Neuronal stem cell (in vitro differentiated cells): ENCODE data around the gene ARMH2.
"Not testable (repeated sequence)": the region's sequence is repeated elsewhere in the genome, so short reads cannot be mapped to it uniquely, and the experiment has no call there.

Experiments used
- DNase-seq: peaks from one replicate; pipeline ENCODE4 v3.0.0-alpha.2; 2013; ENCODE audit warnings: low spot score
- H2AFZ ChIP-seq: one replicate; pipeline ENCODE4 v1.6.1; 2013; ENCODE audit warnings: mild to moderate bottlenecking, low read length, inconsistent platforms
- H2AK5ac ChIP-seq: 2 replicates; pipeline ENCODE4 v1.6.1; 2013; ENCODE audit warnings: low read depth, mild to moderate bottlenecking, inconsistent platforms, low read length, moderate library complexity, mixed read lengths
- H2BK120ac ChIP-seq: 2 replicates; pipeline ENCODE4 v1.6.1; 2013; ENCODE audit warnings: low read depth, mild to moderate bottlenecking, inconsistent platforms, low read length, moderate library complexity, mixed read lengths
- H2BK12ac ChIP-seq: one replicate; pipeline ENCODE4 v1.6.1; 2013; ENCODE audit warnings: low read length, inconsistent platforms
- H2BK15ac ChIP-seq: 2 replicates; pipeline ENCODE4 v1.6.1; 2013; ENCODE audit warnings: mild to moderate bottlenecking, low read length, inconsistent platforms, mixed read lengths
- H2BK5ac ChIP-seq: one replicate; pipeline ENCODE4 v1.6.1; 2013; ENCODE audit warnings: inconsistent platforms, mild to moderate bottlenecking, low read length, moderate library complexity
- H3K14ac ChIP-seq: one replicate; pipeline ENCODE4 v1.6.1; 2013; ENCODE audit warnings: low read length, inconsistent platforms
- H3K18ac ChIP-seq: 2 replicates; pipeline ENCODE4 v1.6.1; 2013; ENCODE audit warnings: low read length, inconsistent platforms
- H3K23ac ChIP-seq: 2 replicates; pipeline ENCODE4 v1.6.1; 2013; ENCODE audit warnings: low read depth, mild to moderate bottlenecking, mixed read lengths, low read length, inconsistent platforms; ENCODE audit not compliant: poor library complexity
- H3K27ac ChIP-seq: replicated peaks from 3 replicates; pipeline ENCODE4 v1.5.1; 2013; ENCODE audit warnings: low read length, inconsistent platforms
- H3K27me3 ChIP-seq, 3 experiments: 2 replicates each; pipeline ENCODE4 v1.6.1; 2013; ENCODE audit warnings: low read length in 3 of 3, mild to moderate bottlenecking in 2 of 3, inconsistent platforms in 1 of 3, low read depth in 1 of 3, mixed read lengths in 1 of 3, moderate library complexity in 1 of 3; ENCODE audit not compliant: control insufficient read depth in 3 of 3, insufficient read depth in 3 of 3
- H3K36me3 ChIP-seq, 2 donors: replicated peaks in 1 of 2; 2 replicates each; pipeline ENCODE4 v1.6.1; 2013; ENCODE audit warnings: low read length in 2 of 2; ENCODE audit not compliant: control insufficient read depth in 2 of 2, insufficient read depth in 2 of 2
- H3K4ac ChIP-seq: 2 replicates; pipeline ENCODE4 v1.6.1; 2013; ENCODE audit warnings: inconsistent platforms, mild to moderate bottlenecking, low read length, moderate library complexity
- H3K4me1 ChIP-seq, 2 donors: 1 replicate in 1 of 2; 2 replicates in 1 of 2; pipeline ENCODE4 v1.6.1; 2013; ENCODE audit warnings: low read length in 2 of 2, low read depth in 1 of 2; ENCODE audit not compliant: control insufficient read depth in 2 of 2, insufficient read depth in 1 of 2
- H3K4me2 ChIP-seq: one replicate; pipeline ENCODE4 v1.6.1; 2013; ENCODE audit warnings: mild to moderate bottlenecking, low read length, inconsistent platforms; ENCODE audit not compliant: insufficient read depth, poor library complexity, severe bottlenecking
- H3K4me3 ChIP-seq, 2 donors: 2 replicates each; pipeline ENCODE4 v1.5.1; 2013; ENCODE audit warnings: low read length in 2 of 2, mild to moderate bottlenecking in 2 of 2, inconsistent platforms in 1 of 2, moderate library complexity in 1 of 2
- H3K79me1 ChIP-seq: one replicate; pipeline ENCODE4 v1.6.1; 2013; ENCODE audit warnings: low read depth, mild to moderate bottlenecking, inconsistent platforms, low read length, moderate library complexity
- H3K9ac ChIP-seq: one replicate; pipeline ENCODE4 v1.6.1; 2013; ENCODE audit warnings: mild to moderate bottlenecking, low read depth, low read length, inconsistent platforms; ENCODE audit not compliant: poor library complexity
- H3K9me3 ChIP-seq, 2 donors: replicated peaks in 1 of 2; 2 replicates each; pipeline versions ENCODE3 to v1.6.1; 2013; ENCODE audit warnings: low read length in 2 of 2, mild to moderate bottlenecking in 2 of 2, inconsistent platforms in 1 of 2, low read depth in 1 of 2, mixed read lengths in 1 of 2, moderate library complexity in 1 of 2; ENCODE audit not compliant: control insufficient read depth in 2 of 2, insufficient read depth in 1 of 2
- H4K8ac ChIP-seq: one replicate; pipeline ENCODE4 v1.6.1; 2013; ENCODE audit warnings: low read depth, mild to moderate bottlenecking, inconsistent platforms, low read length, moderate library complexity
- H4K91ac ChIP-seq: one replicate; pipeline ENCODE4 v1.6.1; 2013; ENCODE audit warnings: low read length, low read depth, mild to moderate bottlenecking, inconsistent platforms; ENCODE audit not compliant: poor library complexity
- WGBS, 2 donors: extraction: QIAGEN DNeasy Blood & Tissue Kit; methylation state at CpG; one replicate each; pipeline ENCODE4 v1.1.7; 2013; ENCODE audit warnings: missing lambda C conversion rate in 2 of 2, mixed read lengths in 1 of 2; ENCODE audit not compliant: insufficient read length in 2 of 2, insufficient replicate concordance in 1 of 2; ENCODE audit errors: extremely low coverage in 2 of 2; 5-methylcytosine and 5-hydroxymethylcytosine counted together

ARMH2 gene

GRCh38 chr6:24754378-24754777 is 44.3 kb downstream of the ARMH2 start:
- no CpG with 5 or more reads among the region's 4 CpGs for WGBS, 2 donors
- not testable (repeated sequence) for H3K4me2 ChIP-seq, H3K27me3 ChIP-seq, H2AK5ac ChIP-seq, H3K9me3 ChIP-seq, H2BK120ac ChIP-seq, H2BK12ac ChIP-seq, H4K91ac ChIP-seq, H3K27ac ChIP-seq, H3K4me1 ChIP-seq, H3K4me3 ChIP-seq, H3K18ac ChIP-seq, DNase-seq, H3K14ac ChIP-seq, H2AFZ ChIP-seq, H3K4ac ChIP-seq, H4K8ac ChIP-seq, H2BK15ac ChIP-seq, H3K36me3 ChIP-seq, H3K23ac ChIP-seq, H3K9ac ChIP-seq, H2BK5ac ChIP-seq, H3K79me1 ChIP-seq

DNA sequence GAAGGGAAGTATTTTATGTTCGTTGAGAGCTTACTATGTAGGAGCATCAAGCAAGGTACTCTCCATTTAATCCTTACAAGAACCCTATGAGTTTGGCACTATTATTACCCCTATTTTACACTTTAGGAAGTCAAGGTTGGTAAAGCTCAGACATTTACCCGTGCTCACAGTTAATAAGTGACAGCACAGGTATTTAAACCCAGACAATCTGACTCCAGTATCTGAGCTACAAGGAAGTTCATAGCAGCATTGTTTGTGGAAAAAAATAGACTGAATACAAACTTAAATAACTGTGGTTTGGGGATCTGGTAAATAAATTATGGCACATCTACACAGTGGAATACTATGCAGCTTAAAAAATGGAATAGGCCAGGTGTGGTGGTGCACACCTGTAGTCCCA is 45.2 kb downstream of the ARMH2 start:
- H2AK5ac ChIP-seq: no peak overlapping the region
- H3K4me1 ChIP-seq: peaks cover 0 to 2% of the 10 kb centered on the region in 2 donors
- H3K27me3 ChIP-seq: peaks cover 0 to 3% (median 0%) of the 10 kb centered on the region in 3 experiments
- no peaks in the 10 kb centered on the region for H3K9me3 ChIP-seq
- H3K36me3 ChIP-seq: no peaks in the 10 kb centered on the region
- H4K8ac ChIP-seq: no peak overlapping the region
- no peak for DNase-seq
- no peak overlapping the region for H3K27ac ChIP-seq
- no peak overlapping the region for H2BK12ac ChIP-seq
- no peak overlapping the region for H2BK5ac ChIP-seq
- H3K79me1 ChIP-seq: no peaks in the 10 kb centered on the region
- H3K4me2 ChIP-seq: no peak overlapping the region
- WGBS, 2 donors: no CpG with 5 or more reads among the region's 2 CpGs
- no peak overlapping the region for H3K14ac ChIP-seq
- no peak overlapping the region for H3K9ac ChIP-seq
- H3K4ac ChIP-seq: no peak overlapping the region
- H4K91ac ChIP-seq: no peak overlapping the region
- H2BK120ac ChIP-seq: no peak overlapping the region
- no peak overlapping the region for H2AFZ ChIP-seq
- H3K23ac ChIP-seq: no peak overlapping the region
- no peak overlapping the region for H2BK15ac ChIP-seq
- H3K4me3 ChIP-seq: no peak overlapping the region
- H3K18ac ChIP-seq: no peak overlapping the region

- DNase-seq: no peak
- no CpG with 5 or more reads among the region's 1 CpG for WGBS, 2 donors
- no peak overlapping the region for H2BK120ac ChIP-seq
- no peak overlapping the region for H2AK5ac ChIP-seq
- H4K8ac ChIP-seq: no peak overlapping the region
- no peaks in the 10 kb centered on the region for H3K79me1 ChIP-seq
- peaks cover 0 to 2% of the 10 kb centered on the region in 2 donors for H3K4me1 ChIP-seq
- H3K36me3 ChIP-seq: no peaks in the 10 kb centered on the region
- H3K4me3 ChIP-seq: no peak overlapping the region
- no peak overlapping the region for H2BK5ac ChIP-seq
- H3K9me3 ChIP-seq: no peaks in the 10 kb centered on the region
- H3K27me3 ChIP-seq: peaks cover 0 to 3% (median 0%) of the 10 kb centered on the region in 3 experiments
- H3K27ac ChIP-seq: no peak overlapping the region
- no peak overlapping the region for H3K4me2 ChIP-seq
- H4K91ac ChIP-seq: no peak overlapping the region
- H3K23ac ChIP-seq: no peak overlapping the region
- no peak overlapping the region for H2BK12ac ChIP-seq
- no peak overlapping the region for H3K14ac ChIP-seq
- no peak overlapping the region for H2AFZ ChIP-seq
- H2BK15ac ChIP-seq: no peak overlapping the region
- no peak overlapping the region for H3K9ac ChIP-seq
- H3K18ac ChIP-seq: no peak overlapping the region
- no peak overlapping the region for H3K4ac ChIP-seq
These were observed 45.7 kb downstream of the ARMH2 start for GRCh38 chr6:24752917-24753492.

- H3K4me1 ChIP-seq: peaks cover 0 to 2% of the 10 kb centered on the region in 2 donors
- no peak overlapping the region for H2BK15ac ChIP-seq
- H3K27me3 ChIP-seq: peaks cover 0 to 3% (median 0%) of the 10 kb centered on the region in 3 experiments
- no peak overlapping the region for H3K18ac ChIP-seq
- H4K8ac ChIP-seq: no peak overlapping the region
- no peak overlapping the region for H2AFZ ChIP-seq
- H2BK120ac ChIP-seq: no peak overlapping the region
- H2AK5ac ChIP-seq: no peak overlapping the region
- DNase-seq: no peak
- no peak overlapping the region for H3K9ac ChIP-seq
- H2BK5ac ChIP-seq: no peak overlapping the region
- H3K4me3 ChIP-seq: no peak overlapping the region
- no peak overlapping the region for H3K23ac ChIP-seq
- no peak overlapping the region for H2BK12ac ChIP-seq
- WGBS, 2 donors: no CpG with 5 or more reads among the region's 2 CpGs
- no peaks in the 10 kb centered on the region for H3K9me3 ChIP-seq
- no peaks in the 10 kb centered on the region for H3K36me3 ChIP-seq
- no peak overlapping the region for H3K27ac ChIP-seq
- no peaks in the 10 kb centered on the region for H3K79me1 ChIP-seq
- no peak overlapping the region for H4K91ac ChIP-seq
- no peak overlapping the region for H3K4ac ChIP-seq
- no peak overlapping the region for H3K14ac ChIP-seq
- H3K4me2 ChIP-seq: no peak overlapping the region
These were observed 46.2 kb downstream of the ARMH2 start for GRCh38 chr6:24752503-24752902.
